IPS-18a (cell line): ENCODE results near the gene VPS25.
"Not testable (repeated sequence)": the region's sequence is repeated elsewhere in the genome, so short reads cannot be mapped to it uniquely, and the experiment has no call there.

Source experiments
- H3K27ac ChIP-seq: one replicate; pipeline ENCODE4 v1.5.1; 2013; ENCODE audit warnings: low read length
- H3K27me3 ChIP-seq: one replicate; pipeline ENCODE4 v1.6.1; 2013; ENCODE audit warnings: mild to moderate bottlenecking, low read length; ENCODE audit not compliant: control insufficient read depth, insufficient read depth
- H3K36me3 ChIP-seq: one replicate; pipeline ENCODE4 v1.6.1; 2013; ENCODE audit warnings: low read depth, low read length; ENCODE audit not compliant: control insufficient read depth
- H3K4me1 ChIP-seq: one replicate; pipeline ENCODE4 v1.6.1; 2013; ENCODE audit warnings: low read depth, low read length; ENCODE audit not compliant: control insufficient read depth
- H3K4me3 ChIP-seq: one replicate; pipeline ENCODE4 v1.5.1; 2013; ENCODE audit warnings: low read length
- H3K9ac ChIP-seq: one replicate; pipeline ENCODE4 v1.6.1; 2013; ENCODE audit warnings: mild to moderate bottlenecking, low read length, moderate library complexity
- H3K9me3 ChIP-seq: one replicate; pipeline ENCODE4 v1.6.1; 2013; ENCODE audit warnings: low read depth, low read length; ENCODE audit not compliant: control insufficient read depth

The VPS25 gene

DNA sequence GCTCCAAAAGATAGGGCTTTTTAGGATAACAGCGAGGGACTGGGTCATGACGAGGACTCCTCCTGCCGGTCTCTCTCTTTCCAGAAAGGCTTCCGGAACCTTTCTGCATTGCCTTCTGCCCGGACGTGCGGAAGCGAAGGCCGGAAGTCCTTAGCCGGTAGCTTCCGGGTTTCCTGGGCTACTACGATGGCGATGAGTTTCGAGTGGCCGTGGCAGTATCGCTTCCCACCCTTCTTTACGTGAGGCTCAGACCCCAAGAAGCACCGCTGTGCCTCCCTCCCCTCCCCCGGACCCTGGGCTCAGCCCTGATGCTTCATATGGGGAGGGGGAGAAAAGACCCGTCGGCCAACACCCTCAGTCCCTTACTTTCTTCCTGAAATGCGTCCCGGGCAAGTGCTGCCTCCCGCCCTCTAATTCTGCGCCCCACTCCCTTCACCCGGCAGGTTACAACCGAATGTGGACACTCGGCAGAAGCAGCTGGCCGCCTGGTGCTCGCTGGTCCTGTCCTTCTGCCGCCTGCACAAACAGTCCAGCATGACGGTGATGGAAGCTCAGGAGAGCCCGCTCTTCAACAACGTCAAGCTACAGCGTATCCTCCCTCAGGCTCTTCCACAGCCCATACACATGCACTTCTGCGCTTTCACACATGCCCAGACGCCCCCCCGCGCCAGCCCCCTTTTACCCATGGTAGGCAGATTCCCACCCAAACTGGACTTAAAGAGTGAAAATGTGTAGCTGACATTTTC lies at the start of gene VPS25:
VPS25 (plus strand) TSS at position 160 of the 746 bp plus-strand sequence; CDS start at position 187, 27 bp downstream.
- no peaks in the 10 kb centered on the region for H3K4me1 ChIP-seq
- H3K27me3 ChIP-seq = no peaks in the 10 kb centered on the region
- no peaks in the 10 kb centered on the region for H3K9me3 ChIP-seq
- H3K36me3 ChIP-seq = peaks cover 10% of the 10 kb centered on the region
- H3K4me3 ChIP-seq = peak within 1 kb of the TSS; percentile 83
- no peak within 1 kb of the TSS for H3K27ac ChIP-seq
- peak within 1 kb of the TSS; percentile 77 for H3K9ac ChIP-seq

DNA sequence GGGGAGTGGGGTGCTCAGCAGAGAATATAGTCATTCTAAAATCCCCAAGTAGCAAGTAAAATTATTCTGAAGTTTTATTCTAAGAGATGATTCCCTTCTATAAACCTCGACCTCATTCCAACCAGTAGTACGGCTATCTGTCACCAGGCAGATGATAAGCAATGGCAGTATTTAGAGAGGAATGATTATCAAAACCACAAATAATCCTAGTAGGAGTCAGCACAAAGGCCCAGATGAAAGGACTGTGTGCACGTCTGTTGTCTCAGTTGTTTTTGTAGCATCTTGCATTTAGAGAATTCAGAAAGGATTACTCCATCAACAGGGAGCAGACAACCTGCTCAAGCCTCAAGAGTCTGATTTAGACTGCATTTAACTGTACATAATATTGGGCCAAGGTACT lies 49.6 kb upstream of the VPS25 start:
- Histone ChIP-seq H3K4me3 (no peak overlapping the region), H3K9ac (no peak overlapping the region), H3K27ac (no peak overlapping the region), H3K4me1 (no peaks in the 10 kb centered on the region), H3K9me3 (no peaks in the 10 kb centered on the region), H3K36me3 (peaks cover 45% of the 10 kb centered on the region), H3K27me3 (no peaks in the 10 kb centered on the region)

DNA sequence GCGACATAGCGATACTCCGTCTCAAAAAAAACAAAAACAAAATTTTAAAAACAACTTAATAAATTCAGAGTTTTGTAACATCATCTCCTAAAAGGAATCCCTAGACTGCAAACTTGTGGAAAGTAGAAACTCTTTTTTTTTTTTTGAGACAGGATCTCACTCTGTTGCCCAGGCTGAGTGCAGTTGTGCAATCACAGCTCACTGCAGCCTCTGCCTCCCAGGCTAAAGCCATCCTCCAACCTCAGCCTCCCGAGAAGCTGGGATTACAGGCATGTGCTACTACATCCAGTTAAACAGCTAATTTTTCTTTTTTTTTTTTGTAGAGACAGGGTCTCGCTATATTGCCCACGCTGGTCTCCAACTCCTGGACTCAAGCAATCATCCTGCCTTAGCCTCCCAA lies 48.1 kb upstream of the VPS25 start:
- Histone ChIP-seq H3K27me3 (no peaks in the 10 kb centered on the region), H3K9me3 (no peaks in the 10 kb centered on the region), H3K9ac (no peak overlapping the region), H3K27ac (no peak overlapping the region), H3K4me1 (no peaks in the 10 kb centered on the region), H3K4me3 (no peak overlapping the region), H3K36me3 (peaks cover 40% of the 10 kb centered on the region)

DNA sequence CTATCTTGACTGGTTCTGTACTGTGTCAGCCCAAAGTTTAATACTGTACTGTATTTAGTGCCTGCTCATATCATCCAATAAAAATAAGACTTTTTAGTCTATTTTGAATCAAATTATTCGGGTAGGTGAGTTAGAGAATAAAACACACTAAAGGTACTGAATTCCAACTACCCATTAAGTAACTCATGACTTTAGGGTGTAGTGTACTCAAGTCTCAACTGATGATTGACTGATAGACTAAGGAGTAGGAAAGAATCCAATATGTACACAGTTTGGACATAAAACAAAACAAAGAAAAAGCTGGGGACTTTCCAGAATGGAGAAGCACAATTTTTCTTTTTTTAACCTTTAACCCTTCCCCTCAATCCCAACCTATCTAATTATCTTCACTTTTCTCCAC lies 32.5 kb upstream of the VPS25 start:
- Histone ChIP-seq H3K4me1 (peaks cover 6% of the 10 kb centered on the region), H3K9ac (no peak overlapping the region), H3K36me3 (no peaks in the 10 kb centered on the region), H3K9me3 (peaks cover 4% of the 10 kb centered on the region), H3K27ac (no peak overlapping the region), H3K27me3 (peaks cover 8% of the 10 kb centered on the region), H3K4me3 (no peak overlapping the region)

DNA sequence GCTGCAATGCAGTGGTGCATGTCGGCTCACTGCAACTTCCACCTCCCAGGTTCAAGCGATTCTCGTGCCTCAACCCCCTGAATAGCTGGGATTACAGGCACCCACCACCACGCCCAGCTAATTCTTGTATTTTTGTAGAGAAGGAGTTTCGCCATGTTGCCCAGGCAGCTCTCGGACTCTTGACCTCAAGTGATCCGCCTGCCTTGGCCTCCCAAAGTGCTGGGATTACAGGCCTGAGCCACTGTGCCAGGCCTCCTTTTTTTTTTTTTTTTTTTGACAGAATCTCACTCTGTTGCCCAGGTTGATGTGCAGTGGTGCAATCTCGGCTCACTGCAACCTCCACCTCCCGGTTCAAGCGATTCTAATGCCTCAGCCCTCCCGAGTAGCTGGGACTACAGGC lies 30.3 kb upstream of the VPS25 start:
- not testable (repeated sequence) for H3K9ac ChIP-seq, H3K27ac ChIP-seq, H3K36me3 ChIP-seq, H3K4me3 ChIP-seq, H3K4me1 ChIP-seq, H3K9me3 ChIP-seq
- H3K27me3 ChIP-seq = peaks cover 25% of the 10 kb centered on the region

GRCh38 chr17:42743595-42744282 lies 29.5 kb upstream of the VPS25 start:
- H3K27me3 ChIP-seq = peaks cover 28% of the 10 kb centered on the region
- peaks cover 15% of the 10 kb centered on the region for H3K4me1 ChIP-seq
- peak overlapping the region; percentile 72 for H3K4me3 ChIP-seq
- H3K9ac ChIP-seq = peak overlapping the region; percentile 67
- peak overlapping the region; percentile 21 for H3K27ac ChIP-seq
- H3K36me3 ChIP-seq = no peaks in the 10 kb centered on the region
- peaks cover 4% of the 10 kb centered on the region for H3K9me3 ChIP-seq

- H3K4me1 ChIP-seq = peaks cover 16% of the 10 kb centered on the region
- peak overlapping the region; percentile 72 for H3K4me3 ChIP-seq
- peak overlapping the region; percentile 21 for H3K27ac ChIP-seq
Observed at GRCh38 chr17:42744283-42744805, 28.9 kb upstream of the VPS25 start.

DNA sequence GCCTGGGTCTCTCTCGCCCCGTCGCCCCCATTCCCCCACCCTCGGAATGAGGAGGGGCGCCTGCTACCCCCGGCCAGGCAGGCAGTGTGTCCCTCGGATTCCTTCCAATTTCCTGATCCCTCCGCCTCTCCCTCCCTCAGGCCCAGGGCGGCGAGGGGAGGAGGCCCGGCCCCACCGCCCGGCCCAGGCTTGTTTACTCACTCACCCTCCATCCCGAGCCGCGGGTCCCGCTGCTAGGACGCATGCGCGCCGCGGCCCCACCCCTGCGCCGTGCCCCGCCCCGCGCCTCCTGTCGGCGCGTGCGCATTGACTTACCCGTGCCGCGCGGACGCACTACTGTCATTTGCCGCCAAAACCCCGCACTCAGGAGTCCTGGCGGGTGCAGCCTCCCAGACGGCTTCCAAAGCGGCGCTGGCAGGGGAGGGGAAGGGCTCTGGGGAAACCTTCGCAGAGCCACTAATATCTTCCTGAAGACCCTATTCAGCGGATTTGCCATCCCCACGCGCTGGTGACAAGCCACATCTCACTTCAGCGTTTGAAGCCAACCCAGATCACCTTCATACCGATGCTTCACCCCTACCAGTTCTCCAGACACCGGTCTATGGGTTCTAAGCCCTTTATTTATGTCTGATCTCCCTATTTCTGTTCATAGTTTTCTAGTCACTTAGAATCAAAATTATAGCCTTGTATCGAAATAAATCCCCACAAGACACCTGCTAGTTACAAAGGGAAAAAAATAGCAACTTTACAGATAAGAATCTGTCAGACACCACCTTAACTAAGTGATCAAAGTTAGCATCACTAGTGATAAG lies 28.2 kb upstream of the VPS25 start, which contains the start of gene EZH1:
EZH1 (minus strand) TSS at position 235 of the 812 bp plus-strand sequence. CDS start 16,099 bp downstream, outside the sequence.
- H3K9ac ChIP-seq = peak within 1 kb of the TSS; percentile 67
- peaks cover 28% of the 10 kb centered on the region for H3K27me3 ChIP-seq
- no peaks in the 10 kb centered on the region for H3K36me3 ChIP-seq
- peak within 1 kb of the TSS; percentile 21 for H3K27ac ChIP-seq
- peaks cover 16% of the 10 kb centered on the region for H3K4me1 ChIP-seq
- peak within 1 kb of the TSS; percentile 72 for H3K4me3 ChIP-seq
- peaks cover 4% of the 10 kb centered on the region for H3K9me3 ChIP-seq

More at GRCh38 chr17:42744283-42744805, 28.9 kb upstream of the VPS25 start:
- Histone ChIP-seq H3K9me3 (peaks cover 4% of the 10 kb centered on the region), H3K27me3 (peaks cover 28% of the 10 kb centered on the region), H3K36me3 (no peaks in the 10 kb centered on the region), H3K9ac (peak overlapping the region; percentile 67)

DNA sequence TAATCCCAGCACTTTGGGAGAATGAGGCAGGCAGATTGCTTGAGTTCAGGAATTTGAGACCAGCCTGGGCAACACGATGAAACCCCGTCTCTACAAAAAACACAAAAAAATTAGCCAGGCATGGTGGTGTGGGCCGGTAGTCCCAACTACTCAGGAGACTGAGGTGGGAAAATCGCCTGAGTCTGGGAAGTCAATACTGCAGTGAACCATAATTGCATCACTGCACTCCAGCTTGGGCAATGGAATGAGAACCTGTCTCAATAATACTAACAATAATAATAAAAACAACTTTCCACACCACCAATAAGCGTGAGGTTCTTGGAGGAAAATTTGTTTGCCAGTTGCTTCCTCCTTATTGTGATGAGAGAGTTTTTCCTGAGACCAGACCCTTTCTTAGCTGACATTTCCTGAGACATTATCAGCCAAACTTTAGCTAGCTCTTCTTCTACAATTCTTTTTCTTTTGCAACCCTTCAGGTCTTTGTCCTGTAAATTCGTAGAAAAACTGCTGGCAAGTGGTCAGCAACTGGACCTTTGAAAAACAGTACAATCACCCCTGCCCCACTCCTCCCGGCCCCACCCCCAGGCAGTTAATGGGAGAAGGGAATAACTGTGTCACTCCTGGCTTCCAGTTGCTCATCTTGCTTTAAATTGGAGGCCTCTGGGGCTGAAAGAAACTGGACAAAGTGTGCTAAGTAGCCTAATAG lies 24.9 kb upstream of the VPS25 start:
- H3K36me3 ChIP-seq = no peaks in the 10 kb centered on the region
- peaks cover 16% of the 10 kb centered on the region for H3K4me1 ChIP-seq
- H3K27me3 ChIP-seq = peaks cover 28% of the 10 kb centered on the region
- peaks cover 4% of the 10 kb centered on the region for H3K9me3 ChIP-seq
- no peak overlapping the region for H3K4me3 ChIP-seq
- H3K9ac ChIP-seq = no peak overlapping the region
- H3K27ac ChIP-seq = no peak overlapping the region

GRCh38 chr17:42748908-42749798 lies 24.1 kb upstream of the VPS25 start:
- H3K9ac ChIP-seq = no peak overlapping the region
- H3K36me3 ChIP-seq = no peaks in the 10 kb centered on the region
- H3K4me3 ChIP-seq = no peak overlapping the region
- peaks cover 28% of the 10 kb centered on the region for H3K27me3 ChIP-seq
- H3K9me3 ChIP-seq = peaks cover 4% of the 10 kb centered on the region
- no peak overlapping the region for H3K27ac ChIP-seq
- H3K4me1 ChIP-seq = peaks cover 10% of the 10 kb centered on the region
